IMR-90 (cell line): ENCODE results near the gene FOLH1.
"Not testable (repeated sequence)": the region's sequence is repeated elsewhere in the genome, so short reads cannot be mapped to it uniquely, and the experiment has no call there.

Experiments
- BHLHE40 ChIP-seq: fragments of 150-350 bp; IDR thresholded peaks from 2 replicates; pipeline ENCODE4 v1.6.1; 2016; ENCODE audit warnings: mild to moderate bottlenecking, low read depth, low read length
- NFE2L2 ChIP-seq: fragments of 150-350 bp; IDR thresholded peaks from 2 replicates; pipeline ENCODE4 v1.6.1; 2016; ENCODE audit warnings: low read depth, mild to moderate bottlenecking, low read length
- TF ChIP-seq, protein P1 (sequence below): conservative IDR thresholded peaks from 2 replicates; pipeline ENCODE4 v1.5.1; 2012; ENCODE audit warnings: mild to moderate bottlenecking, low read depth, low read length, improper control_type of control experiment

GRCh38 chr11:49168992-49169391, 39.4 kb downstream of the FOLH1 start:
- TF ChIP-seq BHLHE40, NFE2L2: not testable (repeated sequence)
- TF ChIP-seq, protein P1, sequence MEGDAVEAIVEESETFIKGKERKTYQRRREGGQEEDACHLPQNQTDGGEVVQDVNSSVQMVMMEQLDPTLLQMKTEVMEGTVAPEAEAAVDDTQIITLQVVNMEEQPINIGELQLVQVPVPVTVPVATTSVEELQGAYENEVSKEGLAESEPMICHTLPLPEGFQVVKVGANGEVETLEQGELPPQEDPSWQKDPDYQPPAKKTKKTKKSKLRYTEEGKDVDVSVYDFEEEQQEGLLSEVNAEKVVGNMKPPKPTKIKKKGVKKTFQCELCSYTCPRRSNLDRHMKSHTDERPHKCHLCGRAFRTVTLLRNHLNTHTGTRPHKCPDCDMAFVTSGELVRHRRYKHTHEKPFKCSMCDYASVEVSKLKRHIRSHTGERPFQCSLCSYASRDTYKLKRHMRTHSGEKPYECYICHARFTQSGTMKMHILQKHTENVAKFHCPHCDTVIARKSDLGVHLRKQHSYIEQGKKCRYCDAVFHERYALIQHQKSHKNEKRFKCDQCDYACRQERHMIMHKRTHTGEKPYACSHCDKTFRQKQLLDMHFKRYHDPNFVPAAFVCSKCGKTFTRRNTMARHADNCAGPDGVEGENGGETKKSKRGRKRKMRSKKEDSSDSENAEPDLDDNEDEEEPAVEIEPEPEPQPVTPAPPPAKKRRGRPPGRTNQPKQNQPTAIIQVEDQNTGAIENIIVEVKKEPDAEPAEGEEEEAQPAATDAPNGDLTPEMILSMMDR, result not testable (repeated sequence)
